ENCODE measurements around the gene ILF3. TPM values are rescaled to one million over a fixed set of nuclear protein-coding genes. Genes with fewer than 3 reads are reported as not detected.

Gene ILF3
- total and polyA plus RNA-seq, 2 of the 13 experiments (the other 11 are each of a cell fraction or from before 2014, with no cell fraction given) = 120 to 173 TPM

GRCh38 chr19:10691178-10691881, 37.2 kb downstream of the ILF3 start:
- no peak for FAIRE-seq
- WGBS (ENCODE audit: low lambda C conversion rate) = 94% methylated on average over 23 of the region's 23 CpGs
- no peak for ATAC-seq
- in situ Hi-C loops (cut with HindIII; ENCODE audit: extremely low pct_ligation_motif_present, low pct_unique_long_range_greater_than_20kb) (no loop called here), intact Hi-C loops (cut with micrococcal nuclease; ENCODE audit: unreplicated experiment) (no loop called here)
- Histone ChIP-seq H2AFZ (ENCODE audit: low read length) (no peak overlapping the region), H3K4me1 (ENCODE audit: insufficient read depth, low read length) (peaks cover 19% of the 10 kb centered on the region), H3K9me3 (ENCODE audit: low read length) (no peaks in the 10 kb centered on the region), H3K79me2 (ENCODE audit: insufficient read depth, low read length) (no peaks in the 10 kb centered on the region), H3K4me3 (replicated peaks in 1 of 3; ENCODE audit: insufficient read depth in 1 of 3, low read depth in 2 of 3, low read length in 3 of 3) (no peak overlapping the region), H3K36me3 (replicated peaks in 1 of 2; ENCODE audit: control insufficient read depth in 1 of 2, insufficient read depth in 2 of 2, low read length in 2 of 2) (peaks cover 30 to 58% of the 10 kb centered on the region in 2 experiments), H3K27ac (ENCODE audit: extremely low read length, insufficient read depth, low read length) (no peak overlapping the region), H3K27me3 (ENCODE audit: control insufficient read depth in 1 of 2, insufficient read depth in 2 of 2, low read length in 2 of 2) (peaks cover 0 to 3% of the 10 kb centered on the region in 2 experiments; a peak in 1 of 5 replicates), H3K4me2 (ENCODE audit: low read depth, low read length) (no peak overlapping the region), H4K20me1 (ENCODE audit: insufficient read depth, low read length) (peaks cover 26% of the 10 kb centered on the region; the same call in 1 of the 2 replicates), H3K9ac (ENCODE audit: insufficient read depth, low read depth, low read length) (no peak overlapping the region)
- CTCF ChIA-PET (ENCODE audit: low intra/inter-chr PET ratio, low total read pairs) = no interaction called here
- TF ChIP-seq AGO2 (optimal IDR thresholded peaks at IDR 0.05; ENCODE audit: low read depth, low read length) (peak; percentile 68), POLR2A (IDR thresholded peaks at IDR 0.05; ENCODE audit: insufficient read depth in 1 of 2, low read depth in 2 of 2, low read length in 2 of 2) (0 out of 4 replicates have a peak, but pooled peaks of 1 of the 2 experiments have one; percentile 7), ZNF121 (CRISPR knock-in tag; IDR thresholded peaks at IDR 0.05) (no peak)
- POLR2A ChIA-PET = no interaction called here
- BruUV-seq (replicated peaks) = no TSS peak
- DNase-seq (ENCODE audit: low spot score) = no peak

- ATAC-seq = no peak
- intact Hi-C loops (cut with micrococcal nuclease; ENCODE audit: unreplicated experiment) = no loop called here
- peaks cover 19% of the 10 kb centered on the region for H3K4me1 ChIP-seq (ENCODE audit: insufficient read depth, low read length)
- POLR2A ChIA-PET = no interaction called here
- H3K36me3 ChIP-seq (replicated peaks in 1 of 2; ENCODE audit: control insufficient read depth in 1 of 2, insufficient read depth in 2 of 2, low read length in 2 of 2) = peaks cover 25 to 52% of the 10 kb centered on the region in 2 experiments
- WGBS (ENCODE audit: low lambda C conversion rate) = 92% methylated on average over 2 of the region's 5 CpGs
- H3K9ac ChIP-seq (ENCODE audit: insufficient read depth, low read depth, low read length) = no peak overlapping the region
- no TSS peak for BruUV-seq (replicated peaks)
- H3K4me3 ChIP-seq (replicated peaks in 1 of 3; ENCODE audit: insufficient read depth in 1 of 3, low read depth in 2 of 3, low read length in 3 of 3) = no peak overlapping the region
- CTCF ChIA-PET (ENCODE audit: low intra/inter-chr PET ratio, low total read pairs) = no interaction called here
- no peak for DNase-seq (ENCODE audit: low spot score)
- no peak overlapping the region for H3K4me2 ChIP-seq (ENCODE audit: low read depth, low read length)
- H2AFZ ChIP-seq (ENCODE audit: low read length) = no peak overlapping the region
- peaks cover 26% of the 10 kb centered on the region; the same call in 1 of the 2 replicates for H4K20me1 ChIP-seq (ENCODE audit: insufficient read depth, low read length)
- TF ChIP-seq ZNF513 (CRISPR knock-in tag; conservative IDR thresholded peaks at IDR 0.05) = no peak
- TF ChIP-seq RBM22 (optimal IDR thresholded peaks at IDR 0.05; ENCODE audit: low read length) = peak; percentile 68
- no peak for TF ChIP-seq ETV6 (CRISPR knock-in tag; conservative IDR thresholded peaks at IDR 0.05)
- TF ChIP-seq POLR2A (IDR thresholded peaks at IDR 0.05; ENCODE audit: insufficient read depth in 1 of 2, low read depth in 2 of 2, low read length in 2 of 2) = peak in 1 of 2 experiments; percentile 21; a peak in 1 of 4 replicates
- peak; percentile 79; the same call in 1 of the 2 replicates for TF ChIP-seq ZC3H13 (CRISPR knock-in tag; IDR thresholded peaks at IDR 0.05)
- TF ChIP-seq AGO2 (optimal IDR thresholded peaks at IDR 0.05; ENCODE audit: low read depth, low read length) = peak; percentile 71
- TF ChIP-seq KLF15 (CRISPR knock-in tag; IDR thresholded peaks at IDR 0.05; ENCODE audit: borderline replicate concordance) = no peak
- H3K27ac ChIP-seq (ENCODE audit: extremely low read length, insufficient read depth, low read length) = no peak overlapping the region
- no peaks in the 10 kb centered on the region for H3K79me2 ChIP-seq (ENCODE audit: insufficient read depth, low read length)
- in situ Hi-C loops (cut with HindIII; ENCODE audit: extremely low pct_ligation_motif_present, low pct_unique_long_range_greater_than_20kb) = no loop called here
- H3K27me3 ChIP-seq (ENCODE audit: control insufficient read depth in 1 of 2, insufficient read depth in 2 of 2, low read length in 2 of 2) = peaks cover 0 to 3% of the 10 kb centered on the region in 2 experiments; a peak in 1 of 5 replicates
- FAIRE-seq = no peak
- H3K9me3 ChIP-seq (ENCODE audit: low read length) = no peaks in the 10 kb centered on the region
These were observed 37.7 kb downstream of the ILF3 start for GRCh38 chr19:10691883-10692282.

All from HepG2 (cell line).